VCaP (cell line): ENCODE data around the gene FAM117B.

Experiments
- H3K27ac ChIP-seq: fragments of 450-650 bp; 2 replicates; pipeline ENCODE4 v1.5.1; 2017
- CTCF ChIP-seq: fragments of 450-650 bp; conservative IDR thresholded peaks from 2 replicates; pipeline ENCODE4 v1.5.1; 2017; ENCODE audit warnings: mild to moderate bottlenecking, moderate library complexity

The FAM117B gene

GRCh38 chr2:202760848-202761247 lies 126.1 kb downstream of the FAM117B start:
- no peak overlapping the region; the same call in 1 of the 2 replicates for H3K27ac ChIP-seq
- TF ChIP-seq CTCF = no peak

- TF ChIP-seq CTCF = no peak
- H3K27ac ChIP-seq = no peak overlapping the region
These were observed 127.8 kb downstream of the FAM117B start for GRCh38 chr2:202762556-202762955.

GRCh38 chr2:202763916-202764315 lies 129.1 kb downstream of the FAM117B start:
- no peak for TF ChIP-seq CTCF
- H3K27ac ChIP-seq = no peak overlapping the region

GRCh38 chr2:202764991-202765390 lies 130.2 kb downstream of the FAM117B start:
- no peak for TF ChIP-seq CTCF
- H3K27ac ChIP-seq = no peak overlapping the region

- H3K27ac ChIP-seq = no peak overlapping the region
- no peak for TF ChIP-seq CTCF
These were observed 130.7 kb downstream of the FAM117B start for GRCh38 chr2:202765436-202765835.

- H3K27ac ChIP-seq = no peak overlapping the region
- no peak for TF ChIP-seq CTCF
These were observed 133.5 kb downstream of the FAM117B start for GRCh38 chr2:202768273-202768672.

- no peak for TF ChIP-seq CTCF
- H3K27ac ChIP-seq = no peak overlapping the region
These were observed 134.4 kb downstream of the FAM117B start for GRCh38 chr2:202769201-202769600.

GRCh38 chr2:202771336-202771735 lies 136.6 kb downstream of the FAM117B start:
- TF ChIP-seq CTCF = no peak
- H3K27ac ChIP-seq = peak overlapping the region; percentile 74
